H1 (cell line): ENCODE data around the gene IQCE. TPM values are rescaled to one million over a fixed set of nuclear protein-coding genes. Genes with fewer than 3 reads are reported as not detected.

Experiments used
- CTCF ChIA-PET: fragments of 300-600 bp; sonication (Branson Sonifier 250); formaldehyde crosslinking; loops from one replicate; lab custom pipeline; 2021; ENCODE audit not compliant: partially characterized antibody; lab: Charles Lee
- POLR2A ChIA-PET: fragments of 300-600 bp; sonication (Branson Sonifier 250); formaldehyde crosslinking; loops from one replicate; lab custom pipeline; 2021; ENCODE audit warnings: inconsistent platforms; ENCODE audit not compliant: partially characterized antibody; lab: Charles Lee
- DNase-seq, 2 experiments: peaks; one replicate each; pipeline versions ENCODE4 v3.0.0 to v3.0.0-alpha.2; 2010 to 2022; ENCODE audit warnings: low spot score in 2 of 2, low read depth in 1 of 2, mixed read lengths in 1 of 2
- FAIRE-seq: peaks from 2 replicates; lab custom pipeline; 2011; peaks lifted over from hg19 to GRCh38; lab: Jason Lieb, UNC
- H2AFZ ChIP-seq: 2 replicates; pipeline ENCODE4 v1.8.1; 2012; ENCODE audit warnings: low read length, inconsistent platforms
- H2AK5ac ChIP-seq: 2 replicates; pipeline ENCODE4 v1.6.1; 2013; ENCODE audit warnings: low read depth, low read length
- H2BK120ac ChIP-seq: replicated peaks from 2 replicates; pipeline ENCODE3; 2013; ENCODE audit warnings: low read depth, low read length, inconsistent platforms
- H2BK12ac ChIP-seq: 2 replicates; pipeline ENCODE4 v1.6.1; 2013; ENCODE audit warnings: low read depth, low read length
- H2BK15ac ChIP-seq: 2 replicates; pipeline ENCODE4 v1.6.1; 2013; ENCODE audit warnings: low read length
- H2BK20ac ChIP-seq: 2 replicates; pipeline ENCODE4 v1.6.1; 2013; ENCODE audit warnings: low read length
- H2BK5ac ChIP-seq: 2 replicates; pipeline ENCODE4 v1.6.1; 2013; ENCODE audit warnings: low read depth, low read length
- H3K14ac ChIP-seq: 2 replicates; pipeline ENCODE4 v1.6.1; 2013; ENCODE audit warnings: inconsistent platforms; ENCODE audit not compliant: insufficient read length
- H3K18ac ChIP-seq: 2 replicates; pipeline ENCODE4 v1.6.1; 2013; ENCODE audit warnings: low read length; ENCODE audit errors: extremely low read depth
- H3K23ac ChIP-seq: 2 replicates; pipeline ENCODE4 v1.6.1; 2013; ENCODE audit warnings: inconsistent platforms; ENCODE audit not compliant: insufficient read length
- H3K23me2 ChIP-seq: 2 replicates; pipeline ENCODE4 v1.6.1; 2013; ENCODE audit warnings: low read depth, low read length
- H3K27ac ChIP-seq: 2 replicates; pipeline ENCODE4 v1.6.1; 2011; ENCODE audit warnings: low read depth, low read length, inconsistent platforms
- H3K27me3 ChIP-seq, 4 experiments: replicated peaks in 1 of 4; 1 replicate in 1 of 4; 2 replicates in 3 of 4; pipeline versions ENCODE4 v1.6.1 to v1.8.1; 2011 to 2013; ENCODE audit warnings: low read length in 3 of 4, mild to moderate bottlenecking in 3 of 4, inconsistent platforms in 2 of 4, mixed read lengths in 2 of 4, moderate library complexity in 1 of 4; ENCODE audit not compliant: control insufficient read depth in 3 of 4, insufficient read depth in 3 of 4; ENCODE audit errors: extremely low read depth in 1 of 4
- H3K36me3 ChIP-seq, 4 experiments: 2 replicates each; pipeline versions ENCODE4 v1.6.1 to v1.8.1; 2011 to 2013; ENCODE audit warnings: mild to moderate bottlenecking in 4 of 4, low read length in 3 of 4, moderate library complexity in 2 of 4, control low read depth in 1 of 4, inconsistent platforms in 1 of 4; ENCODE audit not compliant: insufficient read depth in 4 of 4, control insufficient read depth in 2 of 4
- H3K4ac ChIP-seq: replicated peaks from 2 replicates; pipeline ENCODE3; 2013; ENCODE audit warnings: low read length, low read depth, mixed read lengths, inconsistent platforms; ENCODE audit not compliant: insufficient read length
- H3K4me1 ChIP-seq, 4 experiments: replicated peaks in 1 of 4; 1 replicate in 1 of 4; 2 replicates in 3 of 4; pipeline versions ENCODE4 v1.6.1 to v1.8.1; 2011 to 2013; ENCODE audit warnings: low read length in 3 of 4, inconsistent platforms in 2 of 4, mixed read lengths in 1 of 4; ENCODE audit not compliant: insufficient read depth in 4 of 4, control insufficient read depth in 3 of 4
- H3K4me2 ChIP-seq, 2 experiments: 2 replicates each; pipeline versions ENCODE4 v1.6.1 to v1.8.1; 2011 to 2013; ENCODE audit warnings: low read depth in 2 of 2, low read length in 2 of 2, control low read depth in 1 of 2, inconsistent platforms in 1 of 2, mild to moderate bottlenecking in 1 of 2; ENCODE audit not compliant: insufficient read depth in 1 of 2
- H3K4me3 ChIP-seq, 4 experiments: fragments of 200-600, 300-600 bp in 1 of 4; sonication (generic), shearing (Covaris generic), sonication (Bioruptor Twin) in 1 of 4; 2 replicates each; pipeline versions ENCODE4 v1.5.1 to v1.8.1; 2011 to 2016; ENCODE audit warnings: low read length in 4 of 4, low read depth in 3 of 4, control low read depth in 2 of 4, inconsistent platforms in 2 of 4, mild to moderate bottlenecking in 2 of 4, mixed read lengths in 1 of 4, moderate library complexity in 1 of 4; ENCODE audit not compliant: insufficient read depth in 2 of 4; ENCODE audit errors: extremely low read depth in 1 of 4
- H3K56ac ChIP-seq: replicated peaks from 2 replicates; pipeline ENCODE3; 2013; ENCODE audit warnings: low read depth, mild to moderate bottlenecking, mixed read lengths, low read length, inconsistent platforms; ENCODE audit not compliant: insufficient read length
- H3K79me1 ChIP-seq: 2 replicates; pipeline ENCODE4 v1.6.1; 2013; ENCODE audit warnings: low read depth, low read length, control low read depth
- H3K79me2 ChIP-seq, 2 experiments: 2 replicates each; pipeline versions ENCODE4 v1.6.1 to v1.8.1; 2012 to 2013; ENCODE audit warnings: low read length in 2 of 2, mild to moderate bottlenecking in 2 of 2, inconsistent platforms in 1 of 2; ENCODE audit not compliant: insufficient read depth in 2 of 2, control insufficient read depth in 1 of 2
- H3K9ac ChIP-seq, 4 experiments: replicated peaks in 1 of 4; 1 replicate in 1 of 4; 2 replicates in 3 of 4; pipeline versions ENCODE4 v1.6.1 to v1.8.1; 2011 to 2013; ENCODE audit warnings: low read depth in 3 of 4, low read length in 3 of 4, control low read depth in 2 of 4, mild to moderate bottlenecking in 2 of 4, moderate library complexity in 2 of 4, inconsistent platforms in 1 of 4; ENCODE audit errors: extremely low read depth in 1 of 4
- H3K9me3 ChIP-seq, 2 experiments: 2 replicates each; pipeline versions ENCODE4 v1.6.1 to v1.8.1; 2012 to 2013; ENCODE audit warnings: mild to moderate bottlenecking in 2 of 2, moderate library complexity in 2 of 2, control low read depth in 1 of 2, inconsistent platforms in 1 of 2, low read depth in 1 of 2, low read length in 1 of 2, mixed read lengths in 1 of 2; ENCODE audit not compliant: insufficient read depth in 2 of 2
- H4K20me1 ChIP-seq, 2 experiments: replicated peaks in 1 of 2; 2 replicates each; pipeline versions ENCODE3 to v1.8.1; 2011 to 2013; ENCODE audit warnings: inconsistent platforms in 2 of 2, low read length in 2 of 2, mild to moderate bottlenecking in 1 of 2; ENCODE audit not compliant: insufficient read depth in 2 of 2, control insufficient read depth in 1 of 2
- H4K5ac ChIP-seq: 2 replicates; pipeline ENCODE4 v1.6.1; 2013; ENCODE audit warnings: low read length, low read depth, mixed read lengths, inconsistent platforms; ENCODE audit not compliant: insufficient read length
- H4K8ac ChIP-seq: 2 replicates; pipeline ENCODE4 v1.8.0; 2013; ENCODE audit warnings: mild to moderate bottlenecking, moderate library complexity, low read length, inconsistent platforms; ENCODE audit not compliant: insufficient read depth; ENCODE audit errors: extremely low read depth
- H4K91ac ChIP-seq: replicated peaks from 2 replicates; pipeline ENCODE3; 2013; ENCODE audit warnings: low read length, mixed read lengths, inconsistent platforms; ENCODE audit not compliant: insufficient read length
- ATF2 ChIP-seq: IDR thresholded peaks from 2 replicates; pipeline ENCODE4 v1.6.1; 2012; ENCODE audit warnings: low read length, inconsistent platforms
- BRCA1 ChIP-seq: IDR thresholded peaks from 2 replicates; pipeline ENCODE4 v1.6.1; 2012; ENCODE audit warnings: low read depth, low read length, improper control_type of control experiment
- JUN ChIP-seq: IDR thresholded peaks from 2 replicates; pipeline ENCODE4 v1.6.1; 2011; ENCODE audit warnings: low read depth, mild to moderate bottlenecking, improper control_type of control experiment, low read length
- NANOG ChIP-seq: IDR thresholded peaks from 2 replicates; pipeline ENCODE4 v1.6.1; 2011; ENCODE audit warnings: low read length, low read depth, mild to moderate bottlenecking, inconsistent platforms; ENCODE audit not compliant: insufficient read depth, poor library complexity, severe bottlenecking
- PHF8 ChIP-seq: fragments of 200-600 bp; sonication (generic); conservative IDR thresholded peaks from 2 replicates; pipeline ENCODE4 v1.7.1; 2012; ENCODE audit warnings: low read depth, mild to moderate bottlenecking, inconsistent platforms, low read length, moderate library complexity
- RXRA ChIP-seq: IDR thresholded peaks from 2 replicates; pipeline ENCODE4 v1.6.1; 2011; ENCODE audit warnings: low read depth, mild to moderate bottlenecking, low read length, moderate library complexity; ENCODE audit not compliant: insufficient read depth
- SIN3A ChIP-seq, 2 experiments: IDR thresholded peaks in 1 of 2; conservative IDR thresholded peaks in 1 of 2; 2 replicates each; pipeline ENCODE4 v1.6.1; 2011 to 2012; ENCODE audit warnings: low read length in 2 of 2, improper control_type of control experiment in 1 of 2, low read depth in 1 of 2, mild to moderate bottlenecking in 1 of 2
- SP2 ChIP-seq: IDR thresholded peaks from 2 replicates; pipeline ENCODE4 v1.6.1; 2012; ENCODE audit warnings: mild to moderate bottlenecking, low read length, inconsistent platforms
- WGBS, 2 experiments: shearing (Covaris generic) in 1 of 2; methylation state at CpG; one replicate each; pipeline versions ENCODE4 v1.1.6 to v1.1.7; 2013 to 2015; ENCODE audit warnings: low lambda C conversion rate in 2 of 2, mixed read lengths in 2 of 2, inconsistent platforms in 1 of 2, low coverage in 1 of 2, missing lambda C conversion rate in 1 of 2; ENCODE audit not compliant: insufficient replicate concordance in 2 of 2, insufficient coverage in 1 of 2, insufficient read length in 1 of 2; ENCODE audit errors: extremely low coverage in 1 of 2, missing lambda C conversion rate in 1 of 2; 5-methylcytosine and 5-hydroxymethylcytosine counted together
- polyA plus RNA-seq, 7 experiments: library from polyadenylated mRNA; depleted of rRNA in 3 of 7; stranded (reverse) in 5 of 7; unstranded in 2 of 7; fragments of >200 nt in 5 of 7; fragments of 200-250 nt in 2 of 7; gene quantifications; 1 replicate in 5 of 7; 2 replicates in 1 of 7; 4 replicates in 1 of 7; pipeline versions ENCODE4 v1.2.1 to v1.2.3, GENCODE V29; 2011 to 2013; ENCODE audit warnings: missing spikeins in 2 of 7, mixed read lengths in 2 of 7
- total RNA-seq: library from RNA; stranded (reverse); fragmentation: NEBNext Ultra II Directional; extraction: Animal tissue kit (Norgen Biotek cat#: 25700); gene quantifications from 2 replicates; pipeline ENCODE4 v1.2.1, GENCODE V29; 2021

Gene IQCE
- total and polyA plus RNA-seq, 2 of the 8 experiments (the other 6 are each of a cell fraction or from before 2014, with no cell fraction given) = 2.2 to 4.9 TPM

- H3K56ac ChIP-seq = no peak overlapping the region
- no peak overlapping the region for H3K14ac ChIP-seq
- FAIRE-seq = no peak
- no peaks in the 10 kb centered on the region for H3K27me3 ChIP-seq
- H4K8ac ChIP-seq = peak overlapping the region; percentile 88; the same call in 1 of the 2 replicates
- H3K9ac ChIP-seq = no peak overlapping the region
- no peaks in the 10 kb centered on the region for H3K23me2 ChIP-seq
- H2BK5ac ChIP-seq = peak overlapping the region; percentile 67
- H2AFZ ChIP-seq = no peak overlapping the region
- H4K91ac ChIP-seq = peak overlapping the region; percentile 97
- H2BK12ac ChIP-seq = no peak overlapping the region
- ChIA-PET CTCF (interaction anchor here (0.5 to 3.7 kb wide), 5 partner anchors 12 to 46 kb away, joined by 4 to 26 read pairs (median 4); no protein-coding TSS in a partner anchor), POLR2A (interaction anchor here (1.1 to 6.8 kb wide), 5 partner anchors 9 to 122 kb away, joined by 3 to 52 read pairs (median 6); partner anchors contain the start of gene TTYH3)
- peaks cover 0 to 27% of the 10 kb centered on the region in 2 experiments; a peak in 2 of 4 replicates for H3K79me2 ChIP-seq
- no peaks in the 10 kb centered on the region for H3K9me3 ChIP-seq
- H3K4me2 ChIP-seq = peak overlapping the region; percentile 8 to 25; a peak in 2 of 4 replicates
- H3K23ac ChIP-seq = no peak overlapping the region
- peak overlapping the region; percentile 94 for H3K4ac ChIP-seq
- peak in 1 of 2 experiments; percentile 81 for DNase-seq
- peaks cover 21 to 40% of the 10 kb centered on the region in 2 experiments for H4K20me1 ChIP-seq
- peaks cover 0 to 33% (median 16%) of the 10 kb centered on the region in 4 experiments; a peak in 7 of 8 replicates for H3K36me3 ChIP-seq
- H2BK20ac ChIP-seq = no peak overlapping the region
- H3K27ac ChIP-seq = peak overlapping the region; percentile 37; the same call in 1 of the 2 replicates
- H3K4me3 ChIP-seq = peak overlapping the region in 1 of 4 experiments; percentile 22; a peak in 1 of 8 replicates
- H3K79me1 ChIP-seq = peaks cover 13% of the 10 kb centered on the region; the same call in 1 of the 2 replicates
- H4K5ac ChIP-seq = peak overlapping the region; percentile 58
- peak overlapping the region; percentile 46; the same call in 1 of the 2 replicates for H2BK15ac ChIP-seq
- no peak overlapping the region for H2BK120ac ChIP-seq
- H3K4me1 ChIP-seq = peaks cover 3 to 29% (median 23%) of the 10 kb centered on the region in 4 experiments
- peak overlapping the region; percentile 98 for H3K18ac ChIP-seq
- WGBS, 2 experiments = 83% methylated on average over 34 of the region's 73 CpGs; no CpG with 5 or more reads in 1 of the 2 experiments
- H2AK5ac ChIP-seq = no peak overlapping the region
- TF ChIP-seq ATF2 = no peak
- TF ChIP-seq RXRA = no peak
- no peak for TF ChIP-seq NANOG
- no peak for TF ChIP-seq SP2
- TF ChIP-seq SIN3A (conservative IDR thresholded peaks at IDR 0.05 in 1 of 2, IDR thresholded peaks at IDR 0.05 in 1 of 2; ENCODE audit: low read depth in 1 of 2, low read length in 2 of 2) = 0 out of 4 replicates have a peak, but pooled peaks of 1 of the 2 experiments have one; percentile 26
- TF ChIP-seq PHF8 = no peak
- TF ChIP-seq JUN = no peak
- no peak for TF ChIP-seq BRCA1
Measured at GRCh38 chr7:2646680-2647571, 88.1 kb downstream of the IQCE start.
